ENCODE data around the gene FMO1. TPM values are rescaled to one million over a fixed set of nuclear protein-coding genes. Genes with fewer than 3 reads are reported as not detected.
"Not testable (repeated sequence)": the region's sequence is repeated elsewhere in the genome, so short reads cannot be mapped to it uniquely, and the experiment has no call there.

FMO1 gene
- total RNA-seq, 1 donor from 2014 or later = not detected

GRCh38 chr1:171279678-171280077 lies 31.4 kb downstream of the FMO1 start:
- no peaks in the 10 kb centered on the region for H3K36me3 Mint-ChIP-seq (ENCODE audit: low read depth)
- intact Hi-C loops (cut with micrococcal nuclease) = no loop called here
- H3K9me3 Mint-ChIP-seq = no peaks in the 10 kb centered on the region

GRCh38 chr1:171280599-171280998 lies 32.3 kb downstream of the FMO1 start:
- Mint-ChIP-seq H3K4me1 (no peaks in the 10 kb centered on the region), H3K9me3 (no peaks in the 10 kb centered on the region), H3K4me3 (no peak overlapping the region), H3K27me3 (peaks cover 43% of the 10 kb centered on the region), H3K36me3 (ENCODE audit: low read depth) (no peaks in the 10 kb centered on the region), H3K27ac (no peak overlapping the region)
- intact Hi-C loops (cut with micrococcal nuclease) = no loop called here
- no peak for DNase-seq

More at GRCh38 chr1:171279678-171280077, 31.4 kb downstream of the FMO1 start:
- H3K4me1 Mint-ChIP-seq = no peaks in the 10 kb centered on the region
- H3K4me3 Mint-ChIP-seq = no peak overlapping the region
- no peak for DNase-seq
- H3K27me3 Mint-ChIP-seq = peaks cover 41% of the 10 kb centered on the region
- no peak overlapping the region for H3K27ac Mint-ChIP-seq

GRCh38 chr1:171286032-171286705 lies 37.9 kb downstream of the FMO1 start:
- H3K9me3 Mint-ChIP-seq = no peaks in the 10 kb centered on the region
- intact Hi-C loops (cut with micrococcal nuclease) = no loop called here
- H3K27ac Mint-ChIP-seq = no peak overlapping the region
- no peak overlapping the region for H3K4me3 Mint-ChIP-seq
- H3K36me3 Mint-ChIP-seq (ENCODE audit: low read depth) = no peaks in the 10 kb centered on the region
- DNase-seq = no peak
- H3K27me3 Mint-ChIP-seq = peaks cover 34% of the 10 kb centered on the region
- H3K4me1 Mint-ChIP-seq = no peaks in the 10 kb centered on the region

DNA sequence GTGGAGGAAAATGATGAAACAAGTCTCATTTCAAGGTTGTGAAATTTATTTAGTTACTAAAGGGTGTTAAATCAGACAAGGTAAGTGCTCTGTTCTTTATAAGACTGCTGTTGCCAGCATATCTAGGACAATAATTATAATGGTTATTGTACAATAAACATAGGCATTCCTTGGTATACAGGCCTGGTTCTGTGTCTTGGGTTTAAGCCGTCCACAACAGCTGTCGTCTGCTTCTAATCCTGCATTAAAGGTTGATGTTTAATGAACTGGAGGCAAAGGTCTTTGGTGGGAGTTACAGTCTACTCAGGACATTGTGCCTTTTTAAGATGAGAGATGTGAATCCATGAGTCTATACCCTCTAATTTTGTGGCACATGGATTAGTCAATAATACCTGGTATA lies 42.3 kb downstream of the FMO1 start:
- intact Hi-C loops (cut with micrococcal nuclease) = no loop called here
- Mint-ChIP-seq H3K4me3 (no peak overlapping the region), H3K9me3 (no peaks in the 10 kb centered on the region)

DNA sequence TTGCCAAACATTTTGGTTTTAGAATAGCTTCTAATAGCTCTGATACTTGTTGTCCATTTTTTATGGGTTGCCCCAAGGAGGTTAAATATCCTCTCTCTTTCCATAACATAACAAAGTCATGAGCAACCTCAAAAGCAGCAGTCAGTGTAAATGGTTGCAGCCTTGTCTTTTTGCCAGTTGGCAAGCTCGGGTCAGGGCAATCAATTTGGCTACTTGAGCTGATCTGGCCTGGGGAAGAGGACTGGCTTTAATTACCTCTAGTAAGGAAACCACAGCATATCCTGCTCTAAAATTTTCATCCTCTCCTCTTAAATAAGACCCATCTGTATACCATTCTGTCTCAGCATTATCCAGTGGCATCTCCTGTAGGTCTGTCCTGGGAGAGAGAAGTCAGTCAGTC lies 44.5 kb downstream of the FMO1 start:
- Mint-ChIP-seq H3K4me1 (no peaks in the 10 kb centered on the region), H3K4me3 (no peak overlapping the region), H3K9me3 (no peaks in the 10 kb centered on the region), H3K36me3 (ENCODE audit: low read depth) (no peaks in the 10 kb centered on the region), H3K27ac (no peak overlapping the region), H3K27me3 (no peaks in the 10 kb centered on the region)
- intact Hi-C loops (cut with micrococcal nuclease) = no loop called here
- DNase-seq = no peak

More for the DNA sequence above, 42.3 kb downstream of the FMO1 start:
- H3K27me3 Mint-ChIP-seq = peaks cover 8% of the 10 kb centered on the region
- no peak for DNase-seq
- H3K27ac Mint-ChIP-seq = no peak overlapping the region
- H3K4me1 Mint-ChIP-seq = no peaks in the 10 kb centered on the region
- no peaks in the 10 kb centered on the region for H3K36me3 Mint-ChIP-seq (ENCODE audit: low read depth)

DNA sequence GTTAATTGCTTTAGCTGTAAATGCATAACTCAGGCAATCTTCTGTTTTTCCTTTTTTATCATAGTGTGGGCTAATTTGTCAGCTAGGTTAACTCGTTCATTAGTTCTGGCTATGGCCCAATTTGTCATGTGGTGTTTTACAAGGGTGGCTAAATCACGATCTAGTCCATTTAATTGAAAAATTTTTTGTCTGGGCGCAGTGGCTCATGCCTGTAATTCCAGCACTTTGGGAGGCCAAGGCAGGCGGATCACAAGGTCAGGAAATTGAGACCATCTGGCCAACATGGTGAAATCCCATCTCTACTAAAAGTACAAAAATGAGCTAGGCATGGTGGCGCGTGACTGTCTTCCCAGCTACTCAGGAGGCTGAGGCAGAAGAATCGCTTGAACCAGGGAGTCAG lies 47.1 kb downstream of the FMO1 start:
- DNase-seq; H3K27ac Mint-ChIP-seq; intact Hi-C loops (cut with micrococcal nuclease); H3K36me3 Mint-ChIP-seq (ENCODE audit: low read depth); H3K4me1 Mint-ChIP-seq; H3K4me3 Mint-ChIP-seq; H3K27me3 Mint-ChIP-seq; H3K9me3 Mint-ChIP-seq: not testable (repeated sequence)

DNA sequence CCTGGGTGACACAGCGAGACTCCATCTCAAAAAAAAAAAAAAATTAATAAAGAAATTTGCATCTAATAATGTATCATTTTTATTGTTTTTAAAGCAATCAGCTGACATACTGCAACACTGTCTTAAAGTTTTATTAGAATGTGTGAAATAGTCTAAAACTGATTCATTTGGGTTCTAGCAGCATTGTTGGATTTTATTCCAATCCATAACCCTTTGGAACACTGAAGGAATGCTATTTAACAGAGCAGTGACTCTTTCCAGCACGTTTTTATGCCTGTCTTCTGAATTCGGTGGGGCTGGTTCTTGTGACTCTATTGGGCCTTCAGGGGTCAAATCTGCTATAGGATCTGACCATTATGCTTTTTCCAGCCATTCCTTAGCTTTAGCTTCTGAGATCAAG lies 47.5 kb downstream of the FMO1 start:
- intact Hi-C loops (cut with micrococcal nuclease) = no loop called here
- no peak for DNase-seq
- peaks cover 10% of the 10 kb centered on the region for H3K9me3 Mint-ChIP-seq
- no peak overlapping the region for H3K27ac Mint-ChIP-seq
- no peaks in the 10 kb centered on the region for H3K4me1 Mint-ChIP-seq
- H3K27me3 Mint-ChIP-seq = peaks cover 3% of the 10 kb centered on the region
- no peak overlapping the region for H3K4me3 Mint-ChIP-seq
- H3K36me3 Mint-ChIP-seq (ENCODE audit: low read depth) = no peaks in the 10 kb centered on the region

- intact Hi-C loops (cut with micrococcal nuclease) = no loop called here
- no peak for DNase-seq
- Mint-ChIP-seq H3K9me3 (peaks cover 13% of the 10 kb centered on the region), H3K27me3 (peaks cover 3% of the 10 kb centered on the region), H3K4me1 (no peaks in the 10 kb centered on the region), H3K36me3 (ENCODE audit: low read depth) (no peaks in the 10 kb centered on the region), H3K4me3 (no peak overlapping the region), H3K27ac (no peak overlapping the region)
Measured at GRCh38 chr1:171296897-171297296, 48.6 kb downstream of the FMO1 start.

DNA sequence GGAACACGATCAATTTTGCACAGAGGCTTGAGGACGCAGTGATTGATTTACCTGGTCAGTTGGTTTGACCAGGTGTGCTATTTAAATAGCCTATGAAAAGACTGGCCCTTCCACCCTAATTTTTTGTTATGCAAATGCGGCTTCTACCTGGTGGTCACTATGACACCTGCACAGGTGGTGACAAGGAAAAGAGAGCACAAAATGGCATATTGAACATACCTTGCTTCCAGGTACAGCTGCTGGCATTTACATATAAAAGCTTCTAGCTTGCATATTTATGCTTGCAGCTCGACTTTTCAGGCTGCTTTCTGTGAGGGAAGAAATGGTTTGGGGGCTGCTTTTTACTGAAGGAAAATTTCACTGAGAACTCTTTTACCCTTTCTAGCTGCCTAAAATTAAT lies 50.4 kb downstream of the FMO1 start:
- peaks cover 13% of the 10 kb centered on the region for H3K9me3 Mint-ChIP-seq
- no peaks in the 10 kb centered on the region for H3K36me3 Mint-ChIP-seq (ENCODE audit: low read depth)
- DNase-seq = no peak
- no peak overlapping the region for H3K4me3 Mint-ChIP-seq
- intact Hi-C loops (cut with micrococcal nuclease) = no loop called here
- H3K4me1 Mint-ChIP-seq = no peaks in the 10 kb centered on the region
- H3K27ac Mint-ChIP-seq = no peak overlapping the region
- H3K27me3 Mint-ChIP-seq = peaks cover 6% of the 10 kb centered on the region

DNA sequence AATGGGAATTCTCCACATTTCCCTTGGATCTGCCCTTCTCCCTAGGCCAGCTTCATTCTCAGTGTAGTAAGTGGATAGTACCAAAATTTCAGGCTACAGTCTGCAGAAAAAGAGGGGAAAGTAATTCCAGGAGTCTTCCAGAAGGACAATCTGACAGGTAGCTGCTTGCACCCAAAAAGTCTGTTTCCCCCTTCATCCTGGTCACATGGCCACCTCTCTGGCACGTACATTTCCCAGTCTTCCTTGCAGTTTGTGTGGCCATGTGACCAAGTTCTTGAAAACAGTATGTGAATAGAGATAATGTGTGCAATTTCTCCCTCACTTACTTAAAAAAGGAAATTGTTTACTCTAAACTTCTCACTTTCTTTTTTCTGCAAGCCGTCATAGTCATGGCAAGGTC lies 51.0 kb downstream of the FMO1 start:
- DNase-seq = no peak
- Mint-ChIP-seq H3K4me3 (no peak overlapping the region), H3K27ac (no peak overlapping the region), H3K36me3 (ENCODE audit: low read depth) (no peaks in the 10 kb centered on the region), H3K27me3 (peaks cover 6% of the 10 kb centered on the region), H3K9me3 (peaks cover 13% of the 10 kb centered on the region), H3K4me1 (no peaks in the 10 kb centered on the region)
- intact Hi-C loops (cut with micrococcal nuclease) = no loop called here

DNA sequence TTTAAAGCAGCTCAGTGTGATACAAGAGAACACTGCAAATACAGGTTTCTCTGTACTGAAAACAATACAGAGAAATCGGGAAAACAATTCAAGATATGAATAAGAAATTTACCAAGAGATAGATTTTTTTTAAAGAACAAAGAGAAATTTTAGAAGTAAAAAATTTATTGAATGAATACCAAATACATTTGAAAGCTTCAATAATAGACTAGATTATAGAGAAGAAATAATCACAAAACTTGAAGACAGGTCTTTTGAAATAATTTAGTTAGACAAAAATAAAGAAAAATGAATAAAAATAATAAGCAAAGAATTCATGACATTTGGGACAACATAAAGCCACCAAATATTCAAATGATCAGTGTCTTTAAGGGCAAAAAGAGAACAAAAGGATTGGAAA lies 52.1 kb downstream of the FMO1 start:
- Mint-ChIP-seq H3K4me1 (no peaks in the 10 kb centered on the region), H3K27me3 (peaks cover 7% of the 10 kb centered on the region), H3K9me3 (peaks cover 13% of the 10 kb centered on the region), H3K36me3 (ENCODE audit: low read depth) (no peaks in the 10 kb centered on the region), H3K27ac (no peak overlapping the region), H3K4me3 (no peak overlapping the region)
- intact Hi-C loops (cut with micrococcal nuclease) = no loop called here
- DNase-seq = no peak

GRCh38 chr1:171310661-171311087 lies 62.4 kb downstream of the FMO1 start:
- Mint-ChIP-seq H3K27me3 (no peaks in the 10 kb centered on the region), H3K4me3 (no peak overlapping the region), H3K4me1 (peaks cover 12% of the 10 kb centered on the region), H3K9me3 (no peaks in the 10 kb centered on the region), H3K27ac (no peak overlapping the region), H3K36me3 (ENCODE audit: low read depth) (no peaks in the 10 kb centered on the region)
- intact Hi-C loops (cut with micrococcal nuclease) = loop anchor here (5.0 to 10.0 kb wide), 2 partner anchors 472 to 776 kb away; partner anchors contain the start of genes GORAB and METTL13
- DNase-seq = no peak

GRCh38 chr1:171311771-171312558 lies 63.7 kb downstream of the FMO1 start:
- peaks cover 12% of the 10 kb centered on the region for H3K4me1 Mint-ChIP-seq
- no peak for DNase-seq
- no peak overlapping the region for H3K4me3 Mint-ChIP-seq
- intact Hi-C loops (cut with micrococcal nuclease) = loop anchor here (2.0 to 10.0 kb wide), 3 partner anchors 345 to 777 kb away; partner anchors contain the start of genes GORAB and METTL13
- H3K36me3 Mint-ChIP-seq (ENCODE audit: low read depth) = no peaks in the 10 kb centered on the region
- no peak overlapping the region for H3K27ac Mint-ChIP-seq
- H3K27me3 Mint-ChIP-seq = no peaks in the 10 kb centered on the region
- no peaks in the 10 kb centered on the region for H3K9me3 Mint-ChIP-seq

GRCh38 chr1:171313319-171313834 lies 65.1 kb downstream of the FMO1 start:
- Mint-ChIP-seq H3K27ac (no peak overlapping the region), H3K4me3 (peak overlapping the region; percentile 18), H3K4me1 (peaks cover 12% of the 10 kb centered on the region)

More at GRCh38 chr1:171313319-171313834, 65.1 kb downstream of the FMO1 start:
- Mint-ChIP-seq H3K27me3 (no peaks in the 10 kb centered on the region), H3K9me3 (no peaks in the 10 kb centered on the region), H3K36me3 (ENCODE audit: low read depth) (no peaks in the 10 kb centered on the region)
- intact Hi-C loops (cut with micrococcal nuclease) = loop anchor here (2.0 to 10.0 kb wide), 3 partner anchors 347 to 779 kb away; partner anchors contain the start of genes GORAB and METTL13
- DNase-seq = no peak
